ENCODE results near the gene MYH1.

- TF ChIP-seq EZH2 (IDR thresholded peaks at IDR 0.05; ENCODE audit: low read depth, low read length, severe bottlenecking) (no peak), MAX (IDR thresholded peaks at IDR 0.05) (no peak), ZNF274 (IDR thresholded peaks at IDR 0.05; ENCODE audit: borderline replicate concordance, extremely low read depth, low read length) (no peak), CTCF (IDR thresholded peaks at IDR 0.05; ENCODE audit: control extremely low read depth in 1 of 3, insufficient read depth in 1 of 3, low read depth in 1 of 3, low read length in 3 of 3) (peak in 2 of 3 experiments; percentile 20 to 42; a peak in 2 of 4 replicates), CHD2 (IDR thresholded peaks at IDR 0.05; ENCODE audit: low read length) (no peak), SP1 (IDR thresholded peaks at IDR 0.05; ENCODE audit: low read depth, low read length) (no peak), SRF (IDR thresholded peaks at IDR 0.05; ENCODE audit: low read depth, low read length) (no peak), GTF2F1 (IDR thresholded peaks at IDR 0.05; ENCODE audit: borderline replicate concordance, low read depth, low read length) (no peak), SIRT6 (IDR thresholded peaks at IDR 0.05; ENCODE audit: low read length) (no peak), RAD21 (IDR thresholded peaks at IDR 0.05 in 1 of 2, conservative IDR thresholded peaks at IDR 0.05 in 1 of 2; ENCODE audit: low read depth in 2 of 2, low read length in 2 of 2) (peak in 1 of 2 experiments; percentile 16; a peak in 1 of 4 replicates), POLR2AphosphoS5 (IDR thresholded peaks at IDR 0.05; ENCODE audit: low read depth, low read length) (no peak), CHD7 (IDR thresholded peaks at IDR 0.05; ENCODE audit: insufficient replicate concordance, low read length) (no peak), GABPA (IDR thresholded peaks at IDR 0.05; ENCODE audit: borderline replicate concordance, insufficient read depth, low read length) (no peak), ATF3 (IDR thresholded peaks at IDR 0.05; ENCODE audit: insufficient read depth, low read depth, low read length) (no peak)
Measured at GRCh38 chr17:10463402-10463801, 54.9 kb downstream of the MYH1 start.

Measured in H1 (cell line).